Kidney (tissue), 14 donors: ENCODE measurements around the gene ATP2B3. TPM values are rescaled to one million over a fixed set of nuclear protein-coding genes. Genes with fewer than 3 reads are reported as not detected.

Source experiments
- DNase-seq, 5 donors: peaks; one replicate each; pipeline ENCODE4 v3.0.0-alpha.2; 2013 to 2020
- FAIRE-seq: peaks from 2 replicates; lab custom pipeline; 2012; peaks lifted over from hg19 to GRCh38; lab: Jason Lieb, UNC
- H3K27ac ChIP-seq, 2 donors: one replicate each; pipeline ENCODE4 v1.7.0; 2013; ENCODE audit warnings: low read depth in 2 of 2, low read length in 2 of 2, inconsistent platforms in 1 of 2
- H3K27me3 ChIP-seq: one replicate; pipeline ENCODE4 v1.7.1; 2013; ENCODE audit warnings: low read length, inconsistent platforms; ENCODE audit not compliant: control insufficient read depth, insufficient read depth
- H3K36me3 ChIP-seq, 3 donors: one replicate each; pipeline versions ENCODE4 v1.7.0 to v1.7.1; 2013; ENCODE audit warnings: low read length in 3 of 3, control low read depth in 1 of 3, inconsistent platforms in 1 of 3; ENCODE audit not compliant: insufficient read depth in 3 of 3, control insufficient read depth in 2 of 3
- H3K4me1 ChIP-seq, 3 donors: one replicate each; pipeline versions ENCODE4 v1.7.0 to v1.7.1; 2013; ENCODE audit warnings: low read length in 3 of 3, inconsistent platforms in 1 of 3, low read depth in 1 of 3; ENCODE audit not compliant: control insufficient read depth in 2 of 3, insufficient read depth in 2 of 3
- H3K4me3 ChIP-seq, 3 donors: one replicate each; pipeline versions ENCODE4 v1.7.0 to v1.8.1; 2013; ENCODE audit warnings: low read length in 3 of 3, control low read depth in 1 of 3, inconsistent platforms in 1 of 3
- H3K9ac ChIP-seq, 3 donors: one replicate each; pipeline versions ENCODE4 v1.7.0 to v1.7.1; 2013; ENCODE audit warnings: low read length in 3 of 3, control low read depth in 1 of 3, inconsistent platforms in 1 of 3
- H3K9me3 ChIP-seq, 3 donors: one replicate each; pipeline versions ENCODE4 v1.7.0 to v1.7.1; 2013; ENCODE audit warnings: low read length in 3 of 3, control low read depth in 1 of 3, inconsistent platforms in 1 of 3; ENCODE audit not compliant: control insufficient read depth in 2 of 3, insufficient read depth in 1 of 3
- intact Hi-C: fragments of 100-400 bp; cut with DNase I; formaldehyde crosslinking; loops from one replicate; pipeline ENCODE4 v1.11.1; 2022
- polyA plus RNA-seq: library from polyadenylated mRNA; stranded (reverse); fragments of 350-450 nt; fragmentation: Illumina TruSeq; extraction: RNeasy Lipid Tissue Mini Kit (QIAGEN cat#74804); gene quantifications from one replicate; pipeline ENCODE4 v1.2.3, GENCODE V29; 2014; ENCODE audit warnings: low read depth, low replicate concordance; ENCODE audit not compliant: insufficient read depth
- total RNA-seq: library from RNA; stranded (reverse); fragmentation: NEBNext Ultra II Directional; extraction: Animal tissue kit (Norgen Biotek cat#: 25700); gene quantifications from one replicate; pipeline ENCODE4 v1.2.1, GENCODE V29; 2021
- TF ChIP-seq, protein P1 (sequence below): IDR thresholded peaks from 3 replicates; pipeline ENCODE4 v1.5.1; 2012; ENCODE audit warnings: mild to moderate bottlenecking, moderate library complexity, borderline replicate concordance; ENCODE audit not compliant: insufficient read depth; ENCODE audit errors: extremely low read depth
- donor health status: control.
- donor health status: control.
- donor health status: control.
- donor health status: control.
- donor health status: control.
- donor health status: DM: yes; HTN: yes; CAD: no.
- donor health status: Normal renal cell carcinoma (clear cell type).

ATP2B3 gene
- total and polyA plus RNA-seq, 2 donors from 2014 or later = 0.37 TPM; not detected in 1

DNA sequence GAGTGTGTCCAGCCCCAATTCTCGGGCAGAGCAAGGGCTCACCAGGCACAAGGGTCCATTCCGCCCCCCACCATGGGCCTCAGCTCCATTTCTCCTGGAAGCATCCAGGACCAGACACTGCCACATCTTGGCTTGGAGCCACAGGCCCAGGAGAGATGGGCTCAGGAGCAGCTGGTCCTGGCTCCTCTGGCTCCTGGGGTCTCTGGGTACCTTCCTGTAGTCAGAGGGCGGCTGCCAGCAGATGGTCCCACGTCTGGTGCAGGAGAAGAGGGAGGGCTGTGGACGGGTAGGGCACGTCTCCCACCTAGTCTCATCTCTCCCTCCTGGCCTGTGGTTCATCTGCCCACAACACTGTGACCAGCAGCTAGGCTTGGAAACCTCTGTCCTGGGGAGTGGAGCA lies 8.0 kb downstream of the ATP2B3 start:
- no peaks in the 10 kb centered on the region for H3K9me3 ChIP-seq
- DNase-seq (no peak), FAIRE-seq (no peak)
- H3K4me1 ChIP-seq = no peaks in the 10 kb centered on the region
- TF ChIP-seq, protein P1, sequence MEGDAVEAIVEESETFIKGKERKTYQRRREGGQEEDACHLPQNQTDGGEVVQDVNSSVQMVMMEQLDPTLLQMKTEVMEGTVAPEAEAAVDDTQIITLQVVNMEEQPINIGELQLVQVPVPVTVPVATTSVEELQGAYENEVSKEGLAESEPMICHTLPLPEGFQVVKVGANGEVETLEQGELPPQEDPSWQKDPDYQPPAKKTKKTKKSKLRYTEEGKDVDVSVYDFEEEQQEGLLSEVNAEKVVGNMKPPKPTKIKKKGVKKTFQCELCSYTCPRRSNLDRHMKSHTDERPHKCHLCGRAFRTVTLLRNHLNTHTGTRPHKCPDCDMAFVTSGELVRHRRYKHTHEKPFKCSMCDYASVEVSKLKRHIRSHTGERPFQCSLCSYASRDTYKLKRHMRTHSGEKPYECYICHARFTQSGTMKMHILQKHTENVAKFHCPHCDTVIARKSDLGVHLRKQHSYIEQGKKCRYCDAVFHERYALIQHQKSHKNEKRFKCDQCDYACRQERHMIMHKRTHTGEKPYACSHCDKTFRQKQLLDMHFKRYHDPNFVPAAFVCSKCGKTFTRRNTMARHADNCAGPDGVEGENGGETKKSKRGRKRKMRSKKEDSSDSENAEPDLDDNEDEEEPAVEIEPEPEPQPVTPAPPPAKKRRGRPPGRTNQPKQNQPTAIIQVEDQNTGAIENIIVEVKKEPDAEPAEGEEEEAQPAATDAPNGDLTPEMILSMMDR = no peak
- H3K9ac ChIP-seq = no peak overlapping the region
- H3K36me3 ChIP-seq = no peaks in the 10 kb centered on the region
- H3K4me3 ChIP-seq = no peak overlapping the region
- H3K27ac ChIP-seq = no peak overlapping the region
- no peaks in the 10 kb centered on the region for H3K27me3 ChIP-seq
- intact Hi-C loops = no loop called here

DNA sequence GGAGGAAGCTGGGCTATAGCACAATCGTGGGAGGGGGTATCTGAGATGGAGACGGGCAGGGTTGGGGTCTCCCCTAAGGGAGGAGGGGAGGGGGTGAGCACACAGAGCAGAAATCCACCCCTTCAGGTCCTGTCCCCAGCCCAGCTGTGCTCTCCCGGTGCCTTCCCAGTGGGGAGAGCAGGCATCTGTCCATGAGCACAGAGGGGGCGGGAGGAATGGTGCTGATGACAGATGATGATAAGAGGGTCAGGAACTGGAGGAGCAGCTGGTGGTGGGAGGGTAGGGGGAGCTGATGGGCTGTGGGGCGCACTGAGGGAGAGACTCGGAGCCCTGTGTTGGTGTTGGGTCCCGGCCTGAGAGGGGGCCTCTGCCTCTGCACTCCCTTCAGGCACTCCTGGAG lies 8.6 kb downstream of the ATP2B3 start:
- DNase-seq (no peak), FAIRE-seq (no peak)
- intact Hi-C loops = no loop called here
- Histone ChIP-seq H3K4me3 (no peak overlapping the region), H3K9ac (no peak overlapping the region), H3K27me3 (no peaks in the 10 kb centered on the region), H3K4me1 (no peaks in the 10 kb centered on the region), H3K36me3 (no peaks in the 10 kb centered on the region), H3K27ac (no peak overlapping the region), H3K9me3 (no peaks in the 10 kb centered on the region)
- TF ChIP-seq, protein P1 = no peak

DNA sequence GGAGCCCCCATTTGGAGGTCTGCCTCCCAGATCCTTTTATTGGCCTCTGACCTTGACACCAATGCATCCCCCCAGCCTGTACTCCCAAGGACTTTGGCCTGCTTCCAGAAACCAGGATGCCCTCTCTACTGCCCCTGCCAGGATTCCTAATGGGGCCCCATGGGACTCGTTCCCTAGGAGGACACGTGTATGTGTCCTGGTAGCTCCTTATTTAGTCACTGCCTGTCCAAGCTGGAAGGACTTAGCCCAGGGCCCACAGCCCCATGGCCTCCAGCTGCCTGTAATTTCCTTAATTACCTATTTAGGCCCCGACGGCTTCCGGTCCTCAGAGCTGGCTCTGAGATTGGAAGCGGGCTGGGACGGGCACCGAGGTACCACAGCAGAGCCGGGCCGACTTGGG lies 9.4 kb downstream of the ATP2B3 start:
- Histone ChIP-seq H3K36me3 (no peaks in the 10 kb centered on the region), H3K9ac (no peak overlapping the region), H3K9me3 (no peaks in the 10 kb centered on the region), H3K4me1 (no peaks in the 10 kb centered on the region), H3K27me3 (no peaks in the 10 kb centered on the region), H3K4me3 (no peak overlapping the region), H3K27ac (no peak overlapping the region)
- no peak for FAIRE-seq
- DNase-seq = no peak
- intact Hi-C loops = no loop called here
- TF ChIP-seq, protein P1 = no peak

DNA sequence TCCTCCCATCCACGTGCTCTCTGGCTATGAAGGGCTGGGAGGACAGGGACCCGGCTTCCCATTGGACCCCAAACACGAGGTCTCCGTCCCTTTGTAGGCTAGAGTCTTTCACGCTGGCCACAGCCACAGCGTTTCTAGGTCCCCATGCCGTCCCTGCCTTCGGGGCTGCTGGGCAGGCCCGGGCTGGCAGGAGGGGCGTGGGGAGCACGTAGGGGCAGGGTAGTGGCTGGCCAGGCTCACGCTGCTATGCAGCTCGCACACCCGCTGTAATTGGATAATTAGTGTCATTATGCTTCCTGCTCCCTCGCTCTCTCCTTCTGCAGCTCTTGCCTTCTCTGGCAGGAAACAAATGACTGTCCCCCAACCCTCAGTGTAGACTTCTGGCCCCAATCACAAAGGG lies 9.8 kb downstream of the ATP2B3 start:
- FAIRE-seq (no peak), DNase-seq (no peak)
- intact Hi-C loops = no loop called here
- Histone ChIP-seq H3K4me3 (no peak overlapping the region), H3K9ac (no peak overlapping the region), H3K9me3 (no peaks in the 10 kb centered on the region), H3K36me3 (no peaks in the 10 kb centered on the region), H3K4me1 (no peaks in the 10 kb centered on the region), H3K27me3 (no peaks in the 10 kb centered on the region), H3K27ac (no peak overlapping the region)
- TF ChIP-seq, protein P1 = no peak
